ENCODE data around the gene BORCS5. TPM values are rescaled to one million over a fixed set of nuclear protein-coding genes. Genes with fewer than 3 reads are reported as not detected.

Gene BORCS5
- total and polyA plus RNA-seq, 2 of the 4 experiments (the other 2 are of a cell fraction), result 14.4 to 18.3 TPM

DNA sequence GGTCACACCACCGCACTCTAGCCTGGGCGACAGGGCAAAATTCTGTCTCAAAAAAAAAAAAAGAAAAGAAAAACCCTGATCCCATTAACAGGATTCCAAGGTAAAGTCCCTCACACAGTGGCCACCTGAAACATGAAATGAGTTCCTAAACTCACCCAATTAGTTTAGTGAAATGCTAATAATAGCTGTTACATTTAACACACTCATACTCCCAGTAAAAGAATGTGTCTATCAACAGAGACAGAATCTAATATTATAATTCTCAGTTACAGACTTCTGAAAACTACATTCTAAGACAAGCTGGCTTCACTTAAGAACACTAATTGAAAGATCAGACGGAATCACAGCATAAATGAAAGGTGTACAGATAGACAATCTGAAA lies 161.6 kb downstream of the BORCS5 start:
- no peak overlapping the region for H4K91ac ChIP-seq (ENCODE audit: insufficient read depth, low read depth, low read length)
- peaks cover 13% of the 10 kb centered on the region; the same call in 1 of the 2 replicates for H3K9me1 ChIP-seq (ENCODE audit: insufficient read depth, low read length)
- H3K4me2 ChIP-seq (ENCODE audit: low read depth, low read length), result no peak overlapping the region
- no peak overlapping the region for H2BK5ac ChIP-seq (ENCODE audit: low read depth, low read length, poor library complexity, severe bottlenecking)
- no peak overlapping the region for H3K56ac ChIP-seq (ENCODE audit: extremely low read depth, insufficient read depth, low read length)
- dilution Hi-C loops (cut with HindIII; ENCODE audit: low sequenced_read_pairs, unreplicated experiment) (no loop called here), in situ Hi-C loops (cut with MboI; ENCODE audit: low sequenced_read_pairs) (no loop called here), intact Hi-C loops (cut with micrococcal nuclease) (no loop called here)
- no peaks in the 10 kb centered on the region for H3K9me3 ChIP-seq (ENCODE audit: control insufficient read depth, insufficient read depth, low read length)
- no CpG with 5 or more reads among the region's 3 CpGs for WGBS, 2 experiments (ENCODE audit: extremely low coverage in 2 of 2, insufficient read length in 1 of 2)
- no peak overlapping the region for H2AK9ac ChIP-seq (replicated peaks; ENCODE audit: low read depth, low read length, poor library complexity)
- no peak overlapping the region for H2AFZ ChIP-seq (replicated peaks; ENCODE audit: low read length, poor library complexity)
- no TSS peak for BruUV-seq (replicated peaks)
- H4K5ac ChIP-seq (ENCODE audit: low read depth, low read length), result no peak overlapping the region
- H2BK20ac ChIP-seq (ENCODE audit: low read depth, low read length), result no peak overlapping the region
- CTCF ChIA-PET, result no interaction called here
- H3K4ac ChIP-seq (ENCODE audit: low read depth, low read length), result no peak overlapping the region
- no peak for TF ChIP-seq MXI1 (IDR thresholded peaks at IDR 0.05; ENCODE audit: borderline replicate concordance, low read depth, low read length)
- no peak for TF ChIP-seq CHD1 (IDR thresholded peaks at IDR 0.05; ENCODE audit: low read depth, low read length)
- H3K9ac ChIP-seq (ENCODE audit: low read depth, low read length), result no peak overlapping the region
- no peak overlapping the region for H2BK15ac ChIP-seq (ENCODE audit: low read depth, low read length)
- no peak overlapping the region for H2AK5ac ChIP-seq (ENCODE audit: low read depth, low read length)
- H3K27me3 ChIP-seq (ENCODE audit: control insufficient read depth, insufficient read depth, low read length), result no peaks in the 10 kb centered on the region
- no peaks in the 10 kb centered on the region; the same call in 1 of the 2 replicates for H4K20me1 ChIP-seq (ENCODE audit: insufficient read depth, low read length)
- no peak overlapping the region for H3K4me3 ChIP-seq (ENCODE audit: insufficient read depth, low read depth, low read length)
- DNase-seq (no peak), ATAC-seq (ENCODE audit: low read depth) (no peak)
- no peak overlapping the region for H3K18ac ChIP-seq (ENCODE audit: low read depth, low read length)
- 0 out of 2 replicates have a peak, but pooled peaks cover 3% of the 10 kb centered on the region for H3K4me1 ChIP-seq (ENCODE audit: control insufficient read depth, insufficient read depth, low read length)
- H3K27ac ChIP-seq (ENCODE audit: insufficient read depth, low read length), result no peak overlapping the region
- no peak overlapping the region for H3K23ac ChIP-seq (ENCODE audit: low read depth, low read length)
- H2BK120ac ChIP-seq (ENCODE audit: low read depth, low read length), result no peak overlapping the region
- H3K14ac ChIP-seq (replicated peaks; ENCODE audit: low read depth, low read length), result no peak overlapping the region
- H3K79me1 ChIP-seq (ENCODE audit: low read depth in 1 of 2, low read length in 2 of 2), result peaks cover 4 to 21% of the 10 kb centered on the region in 2 experiments
- peaks cover 3% of the 10 kb centered on the region; the same call in 1 of the 2 replicates for H3K36me3 ChIP-seq (ENCODE audit: control insufficient read depth, insufficient read depth, low read length)
- POLR2A ChIA-PET (ENCODE audit: unreplicated experiment), result no interaction called here
- no peak overlapping the region for H4K8ac ChIP-seq (ENCODE audit: low read depth in 2 of 2, low read length in 2 of 2)

Measured in IMR-90 (cell line).